Stomach (tissue), 4 donors: ENCODE results near the gene KLK2.

Experiments
- CTCF ChIP-seq, 7 experiments: fragments of 450-650 bp in 4 of 7; fragments of 200-600 bp in 3 of 7; sonication (generic) in 3 of 7; IDR thresholded peaks; one replicate each; pipeline ENCODE4 v1.5.1; 2016 to 2019; ENCODE audit warnings: antibody characterized with exemption in 7 of 7, control low read depth in 2 of 7, mild to moderate bottlenecking in 1 of 7
- POLR2A ChIP-seq, 4 donors: fragments of 450-650 bp; IDR thresholded peaks; one replicate each; pipeline ENCODE4 v1.6.1; 2016; ENCODE audit warnings: antibody characterized with exemption in 4 of 4, control low read depth in 2 of 4, mild to moderate bottlenecking in 1 of 4, moderate library complexity in 1 of 4
- POLR2AphosphoS5 ChIP-seq, 3 donors: sonication (generic); formaldehyde crosslinking; IDR thresholded peaks; one replicate each; pipeline ENCODE4 v1.6.1; 2016; ENCODE audit warnings: antibody characterized with exemption in 3 of 3

- TF ChIP-seq CTCF (IDR thresholded peaks at IDR 0.05) (no peak), POLR2AphosphoS5 (IDR thresholded peaks at IDR 0.05) (no peak), POLR2A (IDR thresholded peaks at IDR 0.05) (no peak)
Observed at GRCh38 chr19:50889638-50890037, 16.4 kb downstream of the KLK2 start.
